Stimulated activated naive CD4-positive, alpha-beta T cell (primary cell): Measurements from ENCODE around the gene CNN3.
A peak's percentile ranks its signal among the peaks of the same experiment; 100 is the strongest.
"Not testable (repeated sequence)": the region's sequence is repeated elsewhere in the genome, so short reads cannot be mapped to it uniquely, and the experiment has no call there.

Experiments used
- DNase-seq, 6 experiments: peaks; one replicate each; lab custom pipeline; 2025; lab: John Stamatoyannopoulos, UW

Gene CNN3

GRCh38 chr1:94949681-94950661 lies 23.1 kb upstream of the CNN3 start:
- DNase-seq, result no peak

- DNase-seq, result no peak
Measured at GRCh38 chr1:94947437-94947836, 20.5 kb upstream of the CNN3 start.

GRCh38 chr1:94946886-94947285 lies 20.0 kb upstream of the CNN3 start:
- DNase-seq, result no peak

- no peak for DNase-seq
Measured at GRCh38 chr1:94942171-94943128, 15.5 kb upstream of the CNN3 start.

GRCh38 chr1:94941480-94941879 lies 14.6 kb upstream of the CNN3 start:
- not testable (repeated sequence) for DNase-seq

- no peak for DNase-seq
Measured at GRCh38 chr1:94940738-94941137, 13.8 kb upstream of the CNN3 start.

GRCh38 chr1:94937820-94938219 lies 10.9 kb upstream of the CNN3 start:
- no peak for DNase-seq

GRCh38 chr1:94936861-94937620 lies 10.1 kb upstream of the CNN3 start:
- no peak for DNase-seq

- DNase-seq, result no peak
Measured at GRCh38 chr1:94935476-94935875, 8.6 kb upstream of the CNN3 start.

GRCh38 chr1:94935034-94935433 lies 8.1 kb upstream of the CNN3 start:
- no peak for DNase-seq

GRCh38 chr1:94934551-94934950 lies 7.6 kb upstream of the CNN3 start:
- no peak for DNase-seq

- no peak for DNase-seq
Measured at GRCh38 chr1:94931254-94931841, 4.4 kb upstream of the CNN3 start.

GRCh38 chr1:94929351-94930217 lies 2.7 kb upstream of the CNN3 start:
- DNase-seq, result no peak

- DNase-seq, result no peak
Measured at GRCh38 chr1:94928293-94928939, 1.5 kb upstream of the CNN3 start.

- DNase-seq, result peak in 4 of 6 experiments; percentile 18 to 51 (median 30)
Measured at GRCh38 chr1:94927405-94928175, 680 bp upstream of the CNN3 start.

- peak in 5 of 6 experiments; percentile 14 to 66 (median 40) for DNase-seq
Measured at GRCh38 chr1:94926126-94926914, 590 bp downstream of the CNN3 start.

GRCh38 chr1:94925561-94926125 lies 1.3 kb downstream of the CNN3 start:
- DNase-seq, result peak in 3 of 6 experiments; percentile 6 to 23 (median 19)

- DNase-seq, result no peak
Measured at GRCh38 chr1:94925004-94925403, 1.9 kb downstream of the CNN3 start.
